Left kidney (tissue), 2 donors: ENCODE measurements around the gene MMP21. TPM values are rescaled to one million over a fixed set of nuclear protein-coding genes. Genes with fewer than 3 reads are reported as not detected.

Source experiments
- DNase-seq: peaks from one replicate; pipeline ENCODE4 v3.0.0-alpha.2; 2013
- polyA plus RNA-seq: library from polyadenylated mRNA; unstranded; fragments of 120-200 nt; gene quantifications from one replicate; pipeline ENCODE4 v1.2.1, GENCODE V29; 2013; ENCODE audit not compliant: insufficient read length

Gene MMP21
- polyA plus RNA-seq, 1 donor, result 0.30 TPM

- DNase-seq, result no peak
Measured at GRCh38 chr10:125792342-125793300, 17.0 kb upstream of the MMP21 start.

GRCh38 chr10:125788156-125789034, 12.8 kb upstream of the MMP21 start:
- no peak for DNase-seq

GRCh38 chr10:125785791-125786190, 10.2 kb upstream of the MMP21 start:
- DNase-seq, result no peak

- DNase-seq, result no peak
Measured at GRCh38 chr10:125783957-125784356, 8.3 kb upstream of the MMP21 start.

- DNase-seq, result no peak
Measured at GRCh38 chr10:125783408-125783807, 7.8 kb upstream of the MMP21 start.

- no peak for DNase-seq
Measured at GRCh38 chr10:125782616-125783015, 7.0 kb upstream of the MMP21 start.

GRCh38 chr10:125782054-125782453, 6.4 kb upstream of the MMP21 start:
- DNase-seq, result no peak

- DNase-seq, result no peak
Measured at GRCh38 chr10:125781374-125781773, 5.8 kb upstream of the MMP21 start.

- DNase-seq, result no peak
Measured at GRCh38 chr10:125779403-125780327, 4.0 kb upstream of the MMP21 start.

GRCh38 chr10:125778556-125778955, 2.9 kb upstream of the MMP21 start:
- DNase-seq, result no peak

- DNase-seq, result no peak
Measured at GRCh38 chr10:125777806-125778205, 2.2 kb upstream of the MMP21 start.

- no peak for DNase-seq
Measured at GRCh38 chr10:125774581-125775191, 935 bp downstream of the MMP21 start.

GRCh38 chr10:125773687-125774543, 1.7 kb downstream of the MMP21 start:
- no peak for DNase-seq

- no peak for DNase-seq
Measured at GRCh38 chr10:125772864-125773180, 2.8 kb downstream of the MMP21 start.

- DNase-seq, result no peak
Measured at GRCh38 chr10:125772112-125772863, 3.3 kb downstream of the MMP21 start.

- DNase-seq, result no peak
Measured at GRCh38 chr10:125770844-125771243, 4.8 kb downstream of the MMP21 start.

GRCh38 chr10:125769175-125769574, 6.4 kb downstream of the MMP21 start:
- DNase-seq, result no peak

GRCh38 chr10:125768219-125768855, 7.3 kb downstream of the MMP21 start:
- peak; percentile 50 for DNase-seq

GRCh38 chr10:125766511-125766910, 9.1 kb downstream of the MMP21 start:
- DNase-seq, result no peak
